Activated CD8-positive, alpha-beta T cell treated with anti-CD3 and anti-CD28 coated beads for 36 hours (primary cell): ENCODE measurements around the gene ATP6V0E2. TPM values are rescaled to one million over a fixed set of nuclear protein-coding genes. Genes with fewer than 3 reads are reported as not detected.
A peak's percentile ranks its signal among the peaks of the same experiment; 100 is the strongest.

ENCODE experiments used
- ATAC-seq: fragments of 200-7000 bp; cut with Tn5 transposase; one replicate; pipeline ENCODE4 v1.10.0; 2021; ENCODE audit warnings: mild to moderate bottlenecking, moderate library complexity
- CTCF ChIA-PET: fragments of 350-600 bp; sonication (Branson Sonifier 250); formaldehyde crosslinking; loops from one replicate; lab custom pipeline; 2021; ENCODE audit warnings: antibody characterized with exemption; lab: Charles Lee
- POLR2A ChIA-PET: fragments of 350-600 bp; sonication (Branson Sonifier 250); formaldehyde crosslinking; loops from one replicate; lab custom pipeline; 2021; ENCODE audit warnings: antibody characterized with exemption; lab: Charles Lee
- DNase-seq: peaks from one replicate; pipeline ENCODE4 v3.0.0-alpha.2; 2020
- H3K27ac Mint-ChIP-seq: one replicate; pipeline ENCODE4 v1.8.0; 2021; ENCODE audit warnings: mild to moderate bottlenecking, mixed read lengths
- H3K27me3 Mint-ChIP-seq: one replicate; pipeline ENCODE4 v1.8.0; 2021; ENCODE audit warnings: mixed read lengths
- H3K36me3 Mint-ChIP-seq: one replicate; pipeline ENCODE4 v1.8.0; 2021; ENCODE audit warnings: low read depth, mixed read lengths
- H3K4me1 Mint-ChIP-seq: one replicate; pipeline ENCODE4 v1.8.0; 2021; ENCODE audit warnings: low read depth, mixed read lengths
- H3K4me3 Mint-ChIP-seq: one replicate; pipeline ENCODE4 v1.8.0; 2021; ENCODE audit warnings: mild to moderate bottlenecking, moderate library complexity, mixed read lengths
- H3K9me3 Mint-ChIP-seq: one replicate; pipeline ENCODE4 v1.8.0; 2021; ENCODE audit warnings: mixed read lengths
- CTCF ChIP-seq: fragments of 200-600 bp; IDR thresholded peaks from one replicate; pipeline ENCODE4 v1.8.0; 2022; ENCODE audit warnings: antibody characterized with exemption, mild to moderate bottlenecking
- intact Hi-C: fragments of 100-400 bp; cut with micrococcal nuclease; formaldehyde crosslinking; loops from one replicate; pipeline ENCODE4 v1.10.0; 2022
- total RNA-seq, 2 experiments: library from RNA; stranded (reverse); gene quantifications; one replicate each; pipeline ENCODE4 v1.2.3, GENCODE V29; 2021

The ATP6V0E2 gene
- total RNA-seq, result 10 to 100 TPM; 46.3 to 46.7 TPM

GRCh38 chr7:149873074-149873969 lies at the start of gene ATP6V0E2:
Gene ATP6V0E2 (plus strand): TSS chr7:149873969. CDS start chr7:149874066, 97 bp downstream.
- Mint-ChIP-seq H3K4me3 (peak within 1 kb of the TSS; percentile 88), H3K9me3 (no peaks in the 10 kb centered on the region), H3K36me3 (peaks cover 41% of the 10 kb centered on the region), H3K27me3 (no peaks in the 10 kb centered on the region), H3K27ac (peak within 1 kb of the TSS; percentile 91), H3K4me1 (peaks cover 74% of the 10 kb centered on the region)
- ATAC-seq (peak; percentile 86), DNase-seq (peak; percentile 97)
- CTCF ChIA-PET, result no interaction called here
- no peak for TF ChIP-seq CTCF
- intact Hi-C loops, result loop anchor here (2.0 kb wide), 1 partner anchor 35 kb away; the partner anchor contains the start of gene ZNF862
- POLR2A ChIA-PET, result no interaction called here

GRCh38 chr7:149824301-149824741 lies 49.4 kb upstream of the ATP6V0E2 start:
- no peak for TF ChIP-seq CTCF
- POLR2A ChIA-PET, result interaction anchor here (0.7 kb wide), 1 partner anchor 39 kb away, joined by 3 read pairs; no protein-coding TSS in a partner anchor
- Mint-ChIP-seq H3K4me3 (no peak overlapping the region), H3K9me3 (no peaks in the 10 kb centered on the region), H3K4me1 (peaks cover 9% of the 10 kb centered on the region), H3K36me3 (no peaks in the 10 kb centered on the region), H3K27me3 (no peaks in the 10 kb centered on the region), H3K27ac (no peak overlapping the region)
- intact Hi-C loops, result no loop called here
- CTCF ChIA-PET, result no interaction called here
- no peak for ATAC-seq
- no peak for DNase-seq

GRCh38 chr7:149824748-149825566 lies 48.8 kb upstream of the ATP6V0E2 start:
- intact Hi-C loops, result no loop called here
- Mint-ChIP-seq H3K27me3 (no peaks in the 10 kb centered on the region), H3K36me3 (no peaks in the 10 kb centered on the region), H3K27ac (no peak overlapping the region), H3K4me3 (no peak overlapping the region), H3K9me3 (no peaks in the 10 kb centered on the region), H3K4me1 (peaks cover 9% of the 10 kb centered on the region)
- CTCF ChIA-PET, result no interaction called here
- no peak for TF ChIP-seq CTCF
- DNase-seq (no peak), ATAC-seq (no peak)
- POLR2A ChIA-PET, result interaction anchor here (0.7 kb wide), 1 partner anchor 39 kb away, joined by 3 read pairs; no protein-coding TSS in a partner anchor

- Mint-ChIP-seq H3K27ac (no peak overlapping the region), H3K9me3 (no peaks in the 10 kb centered on the region), H3K36me3 (no peaks in the 10 kb centered on the region), H3K4me1 (peaks cover 9% of the 10 kb centered on the region), H3K4me3 (no peak overlapping the region), H3K27me3 (no peaks in the 10 kb centered on the region)
- no peak for TF ChIP-seq CTCF
- POLR2A ChIA-PET, result no interaction called here
- ATAC-seq (no peak), DNase-seq (no peak)
- intact Hi-C loops, result no loop called here
- CTCF ChIA-PET, result no interaction called here
Measured at GRCh38 chr7:149825567-149826343, 48.0 kb upstream of the ATP6V0E2 start.
